A549 (cell line): ENCODE results near the gene EVC2. TPM values are rescaled to one million over a fixed set of nuclear protein-coding genes. Genes with fewer than 3 reads are reported as not detected.

Experiments
- ATAC-seq, 2 experiments: fragments of 200-7000 bp in 1 of 2; fragments of >200 bp in 1 of 2; cut with Nextera tagmentation in 1 of 2; cut with Tn5 transposase in 1 of 2; 3 replicates each; pipeline versions ENCODE4 v1.8.0 to v1.9.1; 2018 to 2020; ENCODE audit warnings: mild to moderate bottlenecking in 1 of 2, moderate library complexity in 1 of 2
- CTCF ChIA-PET: fragments of 300-600 bp; sonication (Branson Sonifier 250); formaldehyde crosslinking; extraction: SDS; loops from one replicate; lab custom pipeline; 2021; ENCODE audit warnings: antibody characterized with exemption, inconsistent platforms; lab: Yijun Ruan, JAX
- POLR2A ChIA-PET: fragments of 350-600 bp; formaldehyde crosslinking; extraction: SDS; loops from one replicate; lab custom pipeline; 2021; ENCODE audit warnings: antibody characterized with exemption, inconsistent platforms; lab: Yijun Ruan, JAX
- DNase-seq, 2 experiments: peaks; one replicate each; pipeline versions ENCODE4 v3.0.0 to v3.0.0-alpha.2; 2011 to 2016; ENCODE audit warnings: low read depth in 1 of 2, low spot score in 1 of 2
- FAIRE-seq: peaks from 2 replicates; lab custom pipeline; 2011; peaks lifted over from hg19 to GRCh38; lab: Jason Lieb, UNC
- H3K27ac ChIP-seq, 2 experiments: fragments of >200 bp; sonication (Bioruptor Twin); formaldehyde crosslinking; 3 replicates each; pipeline ENCODE4 v1.5.1; 2016 to 2017
- H3K4me1 ChIP-seq: fragments of >200 bp; sonication (Bioruptor Twin); formaldehyde crosslinking; 3 replicates; pipeline ENCODE4 v1.6.1; 2016
- H3K4me2 ChIP-seq: fragments of >200 bp; sonication (Bioruptor Twin); formaldehyde crosslinking; 3 replicates; pipeline ENCODE4 v1.6.1; 2016
- H3K4me3 ChIP-seq: fragments of >200 bp; sonication (Bioruptor Twin); formaldehyde crosslinking; 3 replicates; pipeline ENCODE4 v1.5.1; 2016
- H3K9me3 ChIP-seq: fragments of >200 bp; sonication (Bioruptor Twin); formaldehyde crosslinking; 3 replicates; pipeline ENCODE4 v1.6.1; 2016
- BCL3 ChIP-seq: fragments of >200 bp; sonication (Bioruptor Twin); formaldehyde crosslinking; IDR thresholded peaks from 3 replicates; pipeline ENCODE4 v1.6.1; 2016
- CBX2 ChIP-seq: fragments of 200-600 bp; sonication (generic); IDR thresholded peaks from 2 replicates; pipeline ENCODE4 v1.6.1; 2016; ENCODE audit warnings: low read depth, mild to moderate bottlenecking, borderline replicate concordance
- CHD4 ChIP-seq: fragments of 200-600 bp; sonication (generic); IDR thresholded peaks from 2 replicates; pipeline ENCODE4 v1.6.1; 2016; ENCODE audit warnings: antibody characterized with exemption, mild to moderate bottlenecking, borderline replicate concordance
- EHF ChIP-seq: fragments of 250-450 bp; sonication (Bioruptor Pico); IDR thresholded peaks from 2 replicates; pipeline ENCODE4 v1.5.0; 2020; ENCODE audit warnings: mild to moderate bottlenecking
- EHMT2 ChIP-seq: fragments of 200-600 bp; sonication (generic); IDR thresholded peaks from 2 replicates; pipeline ENCODE4 v1.6.1; 2016; ENCODE audit warnings: antibody characterized with exemption, low read depth, mild to moderate bottlenecking, moderate library complexity
- ELK1 ChIP-seq: fragments of 150-350 bp; IDR thresholded peaks from 2 replicates; pipeline ENCODE4 v1.6.1; 2014; ENCODE audit warnings: low read depth, mild to moderate bottlenecking, low read length
- EP300 ChIP-seq, 2 experiments: fragments of >200 bp; sonication (Bioruptor Twin); formaldehyde crosslinking; IDR thresholded peaks; 2 replicates in 1 of 2; 3 replicates in 1 of 2; pipeline ENCODE4 v1.6.1; 2016 to 2017
- FOSL2 ChIP-seq, 2 experiments: fragments of 450-650 bp in 1 of 2; fragments of >200 bp in 1 of 2; sonication (Bioruptor Twin) in 1 of 2; formaldehyde crosslinking; IDR thresholded peaks; 2 replicates each; pipeline versions ENCODE4 v1.5.0 to v1.6.1; 2016 to 2020; ENCODE audit warnings: mild to moderate bottlenecking in 1 of 2, moderate library complexity in 1 of 2
- FOXS1 ChIP-seq: fragments of 250-450 bp; sonication (Bioruptor Pico); IDR thresholded peaks from 2 replicates; pipeline ENCODE4 v1.5.0; 2020; ENCODE audit warnings: mild to moderate bottlenecking, moderate library complexity
- HDAC2 ChIP-seq: fragments of 200-600 bp; sonication (generic); IDR thresholded peaks from 2 replicates; pipeline ENCODE4 v1.6.1; 2016
- HMGXB4 ChIP-seq: fragments of 250-450 bp; sonication (Bioruptor Pico); IDR thresholded peaks from 2 replicates; pipeline ENCODE4 v1.5.0; 2021; ENCODE audit warnings: mild to moderate bottlenecking, moderate library complexity, borderline replicate concordance
- MAZ ChIP-seq: fragments of 150-350 bp; IDR thresholded peaks from 2 replicates; pipeline ENCODE4 v1.6.1; 2014; ENCODE audit warnings: antibody characterized with exemption, low read depth, low read length, borderline replicate concordance
- MYC ChIP-seq: IDR thresholded peaks from 2 replicates; pipeline ENCODE4 v1.6.1; 2012; ENCODE audit warnings: mild to moderate bottlenecking, inconsistent platforms, low read length, improper control_type of control experiment, borderline replicate concordance
- NR3C1 ChIP-seq: fragments of >200 bp; sonication (Bioruptor Twin); formaldehyde crosslinking; IDR thresholded peaks from 3 replicates; pipeline ENCODE4 v1.6.1; 2017
- RAD21 ChIP-seq, 2 experiments: fragments of >200 bp in 1 of 2; sonication (Bioruptor Twin) in 1 of 2; formaldehyde crosslinking in 1 of 2; IDR thresholded peaks in 1 of 2; conservative IDR thresholded peaks in 1 of 2; 2 replicates in 1 of 2; 3 replicates in 1 of 2; pipeline ENCODE4 v1.6.1; 2012 to 2018; ENCODE audit warnings: inconsistent platforms in 1 of 2
- RARB ChIP-seq: fragments of 250-450 bp; sonication (Bioruptor Pico); IDR thresholded peaks from 2 replicates; pipeline ENCODE4 v1.8.0; 2021; ENCODE audit warnings: mild to moderate bottlenecking, moderate library complexity
- RCOR1 ChIP-seq: fragments of 150-350 bp; IDR thresholded peaks from 2 replicates; pipeline ENCODE4 v1.6.1; 2014; ENCODE audit warnings: antibody characterized with exemption, low read length, low read depth
- SMC3 ChIP-seq: fragments of >200 bp; sonication (Bioruptor Twin); formaldehyde crosslinking; IDR thresholded peaks from 3 replicates; pipeline ENCODE4 v1.6.1; 2018; ENCODE audit warnings: inconsistent platforms
- SREBF2 ChIP-seq: fragments of 450-650 bp; IDR thresholded peaks from 2 replicates; pipeline ENCODE4 v1.6.1; 2014; ENCODE audit warnings: mild to moderate bottlenecking, moderate library complexity
- TFCP2L1 ChIP-seq: fragments of 250-450 bp; sonication (Bioruptor Pico); IDR thresholded peaks from 2 replicates; pipeline ENCODE4 v1.5.0; 2021; ENCODE audit warnings: mild to moderate bottlenecking
- USF2 ChIP-seq: fragments of 450-650 bp; IDR thresholded peaks from 2 replicates; pipeline ENCODE4 v1.6.1; 2014; ENCODE audit warnings: antibody characterized with exemption
- ZNF302 ChIP-seq: fragments of 250-450 bp; sonication (Bioruptor Pico); IDR thresholded peaks from 2 replicates; pipeline ENCODE4 v1.9.0; 2021; ENCODE audit warnings: inconsistent platforms, mild to moderate bottlenecking, moderate library complexity
- WGBS: methylation state at CpG from one replicate; pipeline ENCODE4 v1.1.6; 2017; ENCODE audit errors: missing lambda C conversion rate; 5-methylcytosine and 5-hydroxymethylcytosine counted together
- polyA plus RNA-seq, 4 experiments: library from polyadenylated mRNA; depleted of rRNA in 3 of 4; stranded (reverse); fragments of >200 nt; fragmentation: RNase III in 1 of 4; extraction: RNeasy Plus Mini Kit Qiagen cat#74134 plus additional on column Dnase treatment in 1 of 4; gene quantifications; 2 replicates in 3 of 4; 3 replicates in 1 of 4; pipeline ENCODE4 v1.2.3, GENCODE V29; 2011 to 2017

EVC2 gene
- polyA plus RNA-seq, 2 of the 4 experiments (the other 2 are of a cell fraction): 0.96 to 1.5 TPM

- Histone ChIP-seq H3K4me1 (no peaks in the 10 kb centered on the region), H3K4me3 (no peak overlapping the region)
- CTCF ChIA-PET: no interaction called here
- TF ChIP-seq SMC3 (no peak), ELK1 (no peak), BCL3 (no peak), FOXS1 (no peak), USF2 (no peak), ZNF302 (no peak), SREBF2 (no peak), EHMT2 (no peak), EP300 (IDR thresholded peaks at IDR 0.05) (no peak), RAD21 (conservative IDR thresholded peaks at IDR 0.05 in 1 of 2, IDR thresholded peaks at IDR 0.05 in 1 of 2) (no peak), CHD4 (no peak), RARB (CRISPR knock-in tag) (no peak), MAZ (no peak), EHF (no peak)
- TF ChIP-seq, all 56 proteins: peak for 0
- DNase-seq (no peak), FAIRE-seq (no peak), ATAC-seq (no peak)
- WGBS: 95% methylated on average over 2 of the region's 3 CpGs
- POLR2A ChIA-PET: no interaction called here
- no peak overlapping the region for H3K27ac ChIP-seq
- H3K9me3 ChIP-seq: no peaks in the 10 kb centered on the region
- no peak overlapping the region for H3K4me2 ChIP-seq
These were observed 27.1 kb upstream of the EVC2 start for GRCh38 chr4:5735463-5735862.

GRCh38 chr4:5734853-5735252 is 26.5 kb upstream of the EVC2 start:
- Histone ChIP-seq H3K4me3 (no peak overlapping the region), H3K9me3 (no peaks in the 10 kb centered on the region), H3K27ac (no peak overlapping the region), H3K4me1 (no peaks in the 10 kb centered on the region), H3K4me2 (no peak overlapping the region)
- DNase-seq (no peak), ATAC-seq (no peak), FAIRE-seq (no peak)
- TF ChIP-seq CBX2 (no peak), TFCP2L1 (no peak), HDAC2 (no peak), FOSL2 (IDR thresholded peaks at IDR 0.05) (no peak), FOSL2 (CRISPR knock-in tag; IDR thresholded peaks at IDR 0.05) (no peak), USF2 (no peak), EHF (no peak), ELK1 (no peak), NR3C1 (no peak), CHD4 (no peak), MYC (no peak), RCOR1 (no peak), HMGXB4 (CRISPR knock-in tag) (no peak)
- ChIA-PET POLR2A (no interaction called here), CTCF (interaction anchor here (1.0 kb wide), 1 partner anchor 9 kb away, joined by 3 read pairs; no protein-coding TSS in a partner anchor)
- WGBS: 91% methylated on average over 3 of the region's 5 CpGs
